ENCODE results near the gene SND1.

Gene SND1

GRCh38 chr7:127935847-127936376 is 283.9 kb downstream of the SND1 start:
- DNase-seq (ENCODE audit: low read depth): no peak

GRCh38 chr7:127937066-127937680 is 285.2 kb downstream of the SND1 start:
- no peak for DNase-seq (ENCODE audit: low read depth)

- DNase-seq (ENCODE audit: low read depth): no peak
Observed at GRCh38 chr7:127938588-127938987, 286.6 kb downstream of the SND1 start.

GRCh38 chr7:127940381-127941160 is 288.6 kb downstream of the SND1 start:
- no peak for DNase-seq (ENCODE audit: low read depth)

DNA sequence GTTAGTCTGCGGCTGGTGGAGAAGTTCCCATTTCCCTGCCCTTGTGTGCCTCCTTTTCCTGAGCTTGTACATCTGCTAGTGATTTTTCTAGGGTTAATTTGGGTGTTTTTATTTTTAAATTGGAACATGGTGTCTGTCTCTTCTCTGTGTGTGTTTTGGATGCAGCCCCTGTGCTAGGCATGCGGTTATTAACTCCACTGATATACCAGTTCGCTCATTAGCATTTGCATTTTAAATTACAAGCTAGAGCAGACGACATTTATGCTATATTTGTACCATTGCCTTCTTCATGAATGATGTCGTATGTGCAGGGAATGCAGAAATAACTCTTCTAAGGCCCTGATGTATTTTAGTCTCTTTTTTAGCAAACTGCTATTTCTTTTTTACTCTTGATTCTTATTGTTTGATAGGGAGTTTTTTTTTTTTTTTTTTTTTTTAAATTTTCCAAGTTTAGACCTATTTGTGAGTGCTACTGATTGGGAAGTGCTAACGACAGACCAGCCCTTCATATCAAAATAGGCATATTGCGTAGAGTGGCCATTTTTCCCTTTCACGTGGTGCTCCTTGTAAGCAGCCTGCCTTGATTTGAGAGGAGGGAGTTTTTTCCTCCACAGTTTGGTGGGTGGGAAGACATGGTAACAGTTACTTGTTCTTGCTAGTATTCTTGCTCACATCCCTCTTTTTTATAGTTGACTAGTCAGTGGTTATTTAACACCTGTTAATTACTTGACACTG is 289.6 kb downstream of the SND1 start:
- no peak for DNase-seq (ENCODE audit: low read depth)

DNA sequence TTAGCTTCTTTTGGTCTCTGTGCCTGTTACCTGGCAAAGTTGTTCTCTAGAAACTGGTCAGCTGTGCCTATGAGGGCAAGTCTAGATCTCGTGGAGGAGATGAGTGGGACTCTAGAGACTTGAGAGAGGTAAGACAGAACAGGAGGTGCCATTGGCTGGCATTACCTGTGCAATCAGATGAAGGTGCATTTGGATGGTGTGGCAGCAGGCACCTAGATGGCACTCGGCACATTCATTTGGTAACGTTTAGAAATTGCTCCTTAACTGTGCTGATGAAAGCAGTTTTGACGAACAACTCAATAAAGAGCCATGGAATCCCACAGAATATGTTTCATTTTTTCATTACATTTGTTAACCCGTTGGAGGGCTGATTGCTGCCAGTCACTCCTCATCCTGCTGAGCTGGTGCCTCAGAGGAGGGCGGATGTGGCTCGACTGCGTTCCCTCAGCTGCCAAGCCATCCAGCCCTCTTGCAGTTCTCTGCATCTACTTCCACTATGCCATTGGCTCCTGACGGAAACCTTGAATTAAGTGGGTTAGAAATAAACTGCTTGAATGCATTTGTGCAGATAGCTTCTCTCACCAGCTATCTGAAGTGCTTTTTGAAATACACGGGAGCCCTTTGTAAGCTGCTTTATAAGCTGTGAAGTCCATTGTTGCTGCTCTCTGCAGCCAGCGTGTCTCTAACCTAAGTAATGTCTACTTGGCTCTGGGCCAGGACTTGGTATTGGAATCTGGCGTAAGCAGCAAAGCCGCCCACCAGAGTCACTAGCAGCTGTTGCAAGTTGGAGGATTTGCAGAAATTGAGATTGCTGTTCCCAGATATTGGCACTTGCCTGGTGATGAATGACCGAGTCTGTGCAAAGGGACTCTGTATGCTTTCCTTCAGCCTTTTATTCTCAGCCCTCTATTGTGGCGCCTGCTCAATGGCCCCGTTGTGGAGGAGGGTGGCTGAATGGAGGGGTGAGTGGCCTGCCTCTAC is 291.8 kb downstream of the SND1 start:
- no peak for DNase-seq (ENCODE audit: low read depth)

DNA sequence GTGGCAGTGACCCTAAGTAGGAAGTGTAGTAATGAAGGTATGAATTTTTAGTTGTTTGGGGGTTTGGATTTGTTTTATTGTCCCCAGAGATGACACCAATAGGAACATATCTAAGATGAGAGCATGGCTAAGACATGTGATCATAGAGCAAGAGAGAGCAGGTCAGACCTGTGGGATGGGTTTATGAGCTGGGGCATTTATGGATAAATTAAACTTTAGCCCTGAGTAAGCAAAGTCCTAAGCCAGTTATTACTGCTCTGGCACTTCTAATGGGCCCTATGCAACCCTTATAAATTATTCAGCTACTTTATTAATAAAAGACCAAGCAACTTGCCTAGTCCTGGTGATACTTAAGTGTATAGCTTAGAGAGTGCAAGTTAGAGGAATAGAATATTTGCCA is 294.1 kb downstream of the SND1 start:
- no peak for DNase-seq (ENCODE audit: low read depth)

DNA sequence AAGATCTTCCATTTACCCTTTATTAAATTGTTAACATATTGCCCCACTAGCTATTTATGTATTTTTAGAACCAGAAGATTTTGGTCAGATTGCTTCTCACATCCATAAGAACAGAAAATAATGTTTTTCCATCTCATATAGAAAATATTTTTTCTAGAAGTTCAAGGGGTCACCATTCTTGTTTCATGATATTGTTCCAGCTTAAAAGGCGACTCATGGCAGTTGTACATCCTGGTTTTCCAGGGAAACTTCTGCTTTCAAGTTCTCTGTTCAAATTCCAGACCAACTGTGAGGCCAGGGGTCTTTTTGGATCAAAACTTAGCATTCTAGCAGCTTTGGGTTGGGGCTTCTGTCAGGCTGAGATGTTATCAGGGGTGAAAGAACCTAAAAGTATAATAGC is 294.9 kb downstream of the SND1 start:
- DNase-seq (ENCODE audit: low read depth): no peak

GRCh38 chr7:127948312-127948711 is 296.3 kb downstream of the SND1 start:
- no peak for DNase-seq (ENCODE audit: low read depth)

DNA sequence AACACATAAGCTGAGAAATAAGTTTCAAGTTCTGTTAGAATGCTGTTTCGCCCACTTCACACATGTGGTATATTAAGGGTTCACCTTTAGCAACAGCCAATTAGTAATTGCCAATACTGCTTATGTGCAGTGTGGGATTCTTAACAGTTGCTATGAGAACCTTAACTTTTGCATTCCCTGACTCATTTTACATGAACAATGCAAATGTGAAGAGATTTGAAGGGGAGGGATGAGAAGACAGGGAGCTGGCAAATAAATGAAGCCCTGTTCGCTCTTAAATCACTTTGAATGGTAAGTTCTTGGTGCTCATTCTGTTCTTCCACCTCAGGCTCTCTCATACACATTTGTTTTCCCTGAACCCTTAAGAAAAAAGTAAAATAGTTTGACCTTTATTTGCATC is 296.9 kb downstream of the SND1 start:
- no peak for DNase-seq (ENCODE audit: low read depth)

DNA sequence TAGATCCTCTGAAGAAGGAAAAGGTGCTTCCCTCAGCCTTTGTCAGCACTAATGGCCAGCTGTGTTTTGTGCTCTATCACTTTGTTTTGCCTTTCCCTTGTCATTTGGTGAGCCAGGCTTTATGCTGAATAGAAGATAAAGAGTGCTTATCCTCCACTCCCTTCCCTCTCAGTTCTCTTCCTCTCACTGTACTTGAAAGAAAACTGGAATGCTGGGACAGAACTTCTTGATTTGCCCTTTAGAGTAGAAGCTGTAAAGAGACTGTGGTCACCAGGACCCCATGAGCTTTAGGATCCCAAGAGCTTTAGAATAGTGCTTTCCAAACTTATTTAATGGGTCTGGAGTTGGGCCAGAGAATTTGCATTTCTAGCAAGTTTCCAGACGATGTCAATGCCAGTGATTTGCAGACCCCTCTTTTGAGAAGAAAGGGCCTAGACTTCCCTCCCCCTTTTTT is 297.8 kb downstream of the SND1 start:
- no peak for DNase-seq (ENCODE audit: low read depth)

- DNase-seq (ENCODE audit: low read depth): no peak
Observed at GRCh38 chr7:127950233-127950935, 298.4 kb downstream of the SND1 start.

DNA sequence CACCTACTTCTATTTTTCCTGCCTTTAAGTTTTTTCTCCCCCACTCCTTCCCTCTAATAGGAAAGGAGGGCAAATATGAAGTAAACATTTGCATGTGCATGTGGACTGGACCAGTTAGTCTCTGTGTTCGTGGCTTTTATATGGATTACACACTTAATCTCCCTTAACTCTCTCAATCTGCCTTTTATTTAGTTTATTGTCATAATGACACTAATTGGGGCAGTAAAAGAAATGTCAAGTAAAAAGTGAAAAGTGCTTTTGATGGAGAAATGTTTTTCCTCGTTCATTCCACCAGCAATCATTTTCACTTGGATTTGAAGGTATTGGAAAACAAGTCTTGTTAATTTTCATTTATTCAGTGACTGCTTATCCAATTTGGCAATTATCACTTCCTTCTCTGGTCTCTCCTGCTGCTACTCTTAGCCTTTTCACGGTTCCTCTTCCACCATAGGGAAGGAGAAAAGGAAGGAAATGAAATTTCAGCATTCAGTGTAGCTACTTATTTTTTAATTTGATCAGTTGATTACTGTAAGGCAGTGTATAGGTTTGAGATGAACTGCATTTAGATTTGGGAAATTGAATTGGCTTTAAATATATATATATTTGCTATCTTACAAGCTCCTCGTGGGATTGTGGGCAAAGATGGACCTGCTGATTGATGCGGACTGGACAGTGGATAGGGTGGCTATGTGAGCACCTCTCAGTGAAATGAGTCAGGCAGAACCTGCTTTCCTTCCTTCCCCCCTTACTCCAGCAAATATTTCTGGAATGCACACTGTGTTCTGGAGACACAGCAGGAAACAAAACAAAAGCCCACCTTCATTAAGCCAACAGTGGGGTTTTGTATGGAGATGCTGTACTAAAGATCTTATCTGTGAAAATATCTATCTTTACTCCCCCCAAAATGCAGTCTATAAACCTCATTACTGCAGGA is 301.7 kb downstream of the SND1 start:
- no peak for DNase-seq (ENCODE audit: low read depth)

- DNase-seq (ENCODE audit: low read depth): no peak
Observed at GRCh38 chr7:127954357-127954748, 302.4 kb downstream of the SND1 start.

DNA sequence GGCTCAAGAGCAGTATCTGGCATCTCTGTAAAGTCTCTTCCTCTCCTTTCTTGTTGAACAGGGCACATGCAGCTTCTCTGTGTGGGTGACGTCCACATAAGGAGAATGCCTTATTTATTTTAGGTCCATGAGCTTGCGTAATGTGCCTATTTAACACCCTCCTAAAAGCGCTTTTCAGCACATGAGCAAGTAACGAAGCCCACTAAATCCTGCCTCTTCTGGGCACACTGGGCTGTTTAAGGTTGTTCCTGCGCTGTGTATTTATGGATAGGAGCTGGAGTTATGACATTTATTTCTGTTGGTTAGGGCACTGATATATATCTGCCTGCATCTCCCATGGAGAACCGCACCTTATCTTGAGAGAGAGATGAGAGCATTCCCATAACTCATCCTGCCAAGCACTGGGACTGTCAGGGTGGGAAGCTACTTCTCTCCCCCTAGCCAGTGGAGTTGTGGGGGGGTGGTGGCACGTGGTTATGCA is 303.1 kb downstream of the SND1 start:
- no peak for DNase-seq (ENCODE audit: low read depth)

GRCh38 chr7:127957886-127958285 is 305.9 kb downstream of the SND1 start:
- no peak for DNase-seq (ENCODE audit: low read depth)

GRCh38 chr7:127959770-127960169 is 307.8 kb downstream of the SND1 start:
- DNase-seq (ENCODE audit: low read depth): no peak

- DNase-seq (ENCODE audit: low read depth): no peak
Observed at GRCh38 chr7:127961786-127962453, 309.9 kb downstream of the SND1 start.

All from stimulated activated CD8-positive, alpha-beta memory T cell treated with anti-CD3 and anti-CD28 coated beads, Interleukin-12 subunit alpha, Interleukin-12 subunit beta, amount 100 ng/mL, for 1 hour (primary cell).